Measurements from ENCODE around the gene ITGAL. TPM values are rescaled to one million over a fixed set of nuclear protein-coding genes. Genes with fewer than 3 reads are reported as not detected.
"Not testable (repeated sequence)": the region's sequence is repeated elsewhere in the genome, so short reads cannot be mapped to it uniquely, and the experiment has no call there.

ITGAL gene
- total RNA-seq, 1 donor from 2014 or later: not detected

GRCh38 chr16:30519120-30520049, 46.8 kb downstream of the ITGAL start:
- DNase-seq: no peak
- H3K27ac Mint-ChIP-seq (ENCODE audit: unreplicated experiment): no peak overlapping the region
- peaks cover 3% of the 10 kb centered on the region for H3K27me3 Mint-ChIP-seq (ENCODE audit: unreplicated experiment)
- H3K4me3 Mint-ChIP-seq (ENCODE audit: unreplicated experiment): no peak overlapping the region
- no peaks in the 10 kb centered on the region for H3K4me1 Mint-ChIP-seq (ENCODE audit: low read depth, unreplicated experiment)
- H3K9me3 Mint-ChIP-seq (ENCODE audit: unreplicated experiment): peaks cover 2% of the 10 kb centered on the region
- H3K36me3 Mint-ChIP-seq (ENCODE audit: unreplicated experiment): no peaks in the 10 kb centered on the region
- no peak for TF ChIP-seq CTCF (IDR thresholded peaks at IDR 0.05; ENCODE audit: partially characterized antibody, unreplicated experiment)

GRCh38 chr16:30521476-30521872, 48.9 kb downstream of the ITGAL start:
- no peak for TF ChIP-seq CTCF (IDR thresholded peaks at IDR 0.05; ENCODE audit: partially characterized antibody, unreplicated experiment)
- no peak for DNase-seq
- H3K36me3 Mint-ChIP-seq (ENCODE audit: unreplicated experiment): no peaks in the 10 kb centered on the region
- H3K9me3 Mint-ChIP-seq (ENCODE audit: unreplicated experiment): peaks cover 5% of the 10 kb centered on the region
- H3K27me3 Mint-ChIP-seq (ENCODE audit: unreplicated experiment): peaks cover 8% of the 10 kb centered on the region
- no peak overlapping the region for H3K27ac Mint-ChIP-seq (ENCODE audit: unreplicated experiment)
- no peak overlapping the region for H3K4me3 Mint-ChIP-seq (ENCODE audit: unreplicated experiment)
- peaks cover 2% of the 10 kb centered on the region for H3K4me1 Mint-ChIP-seq (ENCODE audit: low read depth, unreplicated experiment)

- H3K4me3 Mint-ChIP-seq (ENCODE audit: unreplicated experiment): no peak overlapping the region
- peaks cover 2% of the 10 kb centered on the region for H3K4me1 Mint-ChIP-seq (ENCODE audit: low read depth, unreplicated experiment)
- no peaks in the 10 kb centered on the region for H3K36me3 Mint-ChIP-seq (ENCODE audit: unreplicated experiment)
- H3K27ac Mint-ChIP-seq (ENCODE audit: unreplicated experiment): no peak overlapping the region
- peaks cover 5% of the 10 kb centered on the region for H3K9me3 Mint-ChIP-seq (ENCODE audit: unreplicated experiment)
- DNase-seq: no peak
- H3K27me3 Mint-ChIP-seq (ENCODE audit: unreplicated experiment): peaks cover 8% of the 10 kb centered on the region
- no peak for TF ChIP-seq CTCF (IDR thresholded peaks at IDR 0.05; ENCODE audit: partially characterized antibody, unreplicated experiment)
These were observed 49.5 kb downstream of the ITGAL start for GRCh38 chr16:30521873-30522641.

GRCh38 chr16:30522702-30523463, 50.3 kb downstream of the ITGAL start:
- H3K27me3 Mint-ChIP-seq (ENCODE audit: unreplicated experiment); H3K36me3 Mint-ChIP-seq (ENCODE audit: unreplicated experiment); H3K4me1 Mint-ChIP-seq (ENCODE audit: low read depth, unreplicated experiment); H3K27ac Mint-ChIP-seq (ENCODE audit: unreplicated experiment); H3K4me3 Mint-ChIP-seq (ENCODE audit: unreplicated experiment); DNase-seq; H3K9me3 Mint-ChIP-seq (ENCODE audit: unreplicated experiment): not testable (repeated sequence)
